Stimulated activated naive CD8-positive, alpha-beta T cell treated with anti-CD3 and anti-CD28 coated beads, Interleukin-15, amount 100 ng/mL, for 72 hours (primary cell): Measurements from ENCODE around the gene DMAC1.

ENCODE experiments used
- ATAC-seq: fragments of 150-1000 bp; cut with Tn5 transposase; 2 replicates; pipeline ENCODE4 v1.10.0; 2021; ENCODE audit warnings: mild to moderate bottlenecking, moderate library complexity
- DNase-seq, 2 donors: peaks; one replicate each; pipeline ENCODE4 v3.0.0; 2021 to 2022
- H3K27ac Mint-ChIP-seq, 2 donors: one replicate each; pipeline ENCODE4 v1.8.0; 2022; ENCODE audit warnings: mild to moderate bottlenecking in 2 of 2, mixed read lengths in 2 of 2, moderate library complexity in 2 of 2
- H3K27me3 Mint-ChIP-seq: one replicate; pipeline ENCODE4 v1.8.0; 2022; ENCODE audit warnings: mixed read lengths
- H3K4me1 Mint-ChIP-seq: one replicate; pipeline ENCODE4 v1.8.0; 2022; ENCODE audit warnings: mild to moderate bottlenecking, mixed read lengths
- H3K4me3 Mint-ChIP-seq, 2 donors: one replicate each; pipeline ENCODE4 v1.8.0; 2022; ENCODE audit warnings: mild to moderate bottlenecking in 2 of 2, mixed read lengths in 2 of 2, moderate library complexity in 1 of 2
- H3K9me3 Mint-ChIP-seq, 2 donors: one replicate each; pipeline ENCODE4 v1.8.0; 2022; ENCODE audit warnings: mixed read lengths in 2 of 2

Gene DMAC1

DNA sequence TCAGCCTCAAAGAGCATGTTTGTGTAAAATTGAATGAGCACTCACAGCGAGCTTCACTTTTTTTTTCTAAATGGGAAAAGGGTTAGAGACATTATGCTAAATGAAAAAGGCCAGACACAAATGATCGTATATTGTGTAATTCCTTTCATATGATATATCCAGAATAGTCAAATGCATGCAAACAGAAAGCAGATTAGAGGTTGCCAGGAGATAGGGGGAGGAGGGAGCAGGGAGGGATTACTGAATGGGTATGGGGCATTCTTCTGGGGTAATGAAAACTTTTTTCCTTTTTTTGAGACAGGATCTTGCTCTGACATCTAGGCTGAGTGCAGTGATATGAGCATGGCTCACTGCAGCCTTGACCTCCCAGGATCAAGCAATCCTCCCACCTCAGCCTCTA, 47.1 kb downstream of the DMAC1 start:
- Mint-ChIP-seq H3K4me1 (peaks cover 29% of the 10 kb centered on the region), H3K4me3 (no peak overlapping the region), H3K9me3 (peaks cover 0 to 5% of the 10 kb centered on the region in 2 donors), H3K27ac (no peak overlapping the region), H3K27me3 (no peaks in the 10 kb centered on the region)
- no peak for ATAC-seq
- no peak for DNase-seq
